Fibroblast of lung (primary cell): ENCODE results near the gene SIGLEC7.

Experiments
- CTCF ChIP-seq, 2 donors: IDR thresholded peaks in 1 of 2; conservative IDR thresholded peaks in 1 of 2; 1 replicate in 1 of 2; 2 replicates in 1 of 2; pipeline ENCODE4 v1.5.1; 2011 to 2012; ENCODE audit warnings: low read length in 2 of 2, control low read depth in 1 of 2, inconsistent platforms in 1 of 2, low read depth in 1 of 2, mild to moderate bottlenecking in 1 of 2
- EZH2 ChIP-seq: IDR thresholded peaks from 2 replicates; pipeline ENCODE4 v1.5.1; 2012; ENCODE audit warnings: low read length, control low read depth, mild to moderate bottlenecking; ENCODE audit errors: missing control alignments

- no peak for TF ChIP-seq CTCF (conservative IDR thresholded peaks at IDR 0.05 in 1 of 2, IDR thresholded peaks at IDR 0.05 in 1 of 2; ENCODE audit: low read depth in 1 of 2, low read length in 2 of 2)
- no peak for TF ChIP-seq EZH2
These were observed 43.1 kb upstream of the SIGLEC7 start for GRCh38 chr19:51099047-51099382.
